HG02571 (cell line): Measurements from ENCODE around the gene SEMA3G.

Source experiments
- ATAC-seq: cut with Tn5 transposase; IDR thresholded peaks from one replicate; pipeline ENCODE4 v1.9.1; 2021; ENCODE audit warnings: mild to moderate bottlenecking, moderate library complexity; ENCODE audit not compliant: unreplicated experiment

Gene SEMA3G

GRCh38 chr3:52479877-52480575 is 35.1 kb upstream of the SEMA3G start:
- ATAC-seq, result no peak

- ATAC-seq, result no peak
These were observed 34.4 kb upstream of the SEMA3G start for GRCh38 chr3:52479037-52479876.

GRCh38 chr3:52477796-52478095 is 32.8 kb upstream of the SEMA3G start:
- ATAC-seq, result no peak

GRCh38 chr3:52477076-52477795 is 32.3 kb upstream of the SEMA3G start:
- no peak for ATAC-seq

- ATAC-seq, result no peak
These were observed 28.1 kb upstream of the SEMA3G start for GRCh38 chr3:52473026-52473425.

GRCh38 chr3:52472239-52473000 is 27.5 kb upstream of the SEMA3G start:
- ATAC-seq, result no peak

- no peak for ATAC-seq
These were observed 26.7 kb upstream of the SEMA3G start for GRCh38 chr3:52471371-52472238.

GRCh38 chr3:52470920-52471319 is 26.0 kb upstream of the SEMA3G start:
- ATAC-seq, result no peak

- ATAC-seq, result no peak
These were observed 24.1 kb upstream of the SEMA3G start for GRCh38 chr3:52469001-52469400.

GRCh38 chr3:52468336-52468735 is 23.4 kb upstream of the SEMA3G start:
- ATAC-seq, result no peak

GRCh38 chr3:52463416-52463815 is 18.5 kb upstream of the SEMA3G start:
- ATAC-seq, result no peak

- ATAC-seq, result no peak
These were observed 17.0 kb upstream of the SEMA3G start for GRCh38 chr3:52461874-52462273.

GRCh38 chr3:52458770-52459545 is 14.1 kb upstream of the SEMA3G start:
- ATAC-seq, result no peak

GRCh38 chr3:52458031-52458760 is 13.3 kb upstream of the SEMA3G start:
- ATAC-seq, result no peak

GRCh38 chr3:52456800-52457183 is 11.9 kb upstream of the SEMA3G start:
- no peak for ATAC-seq

GRCh38 chr3:52456169-52456799 is 11.4 kb upstream of the SEMA3G start:
- ATAC-seq, result no peak

- peak; percentile 66 for ATAC-seq
These were observed 10.6 kb upstream of the SEMA3G start, which contains the start of gene NISCH for GRCh38 chr3:52455283-52456168. NISCH (plus strand) TSS chr3:52455604; CDS start chr3:52455642, 38 bp downstream.
